ENCODE measurements around the gene HBG1.
"Not testable (repeated sequence)": the region's sequence is repeated elsewhere in the genome, so short reads cannot be mapped to it uniquely, and the experiment has no call there.

The HBG1 gene

DNA sequence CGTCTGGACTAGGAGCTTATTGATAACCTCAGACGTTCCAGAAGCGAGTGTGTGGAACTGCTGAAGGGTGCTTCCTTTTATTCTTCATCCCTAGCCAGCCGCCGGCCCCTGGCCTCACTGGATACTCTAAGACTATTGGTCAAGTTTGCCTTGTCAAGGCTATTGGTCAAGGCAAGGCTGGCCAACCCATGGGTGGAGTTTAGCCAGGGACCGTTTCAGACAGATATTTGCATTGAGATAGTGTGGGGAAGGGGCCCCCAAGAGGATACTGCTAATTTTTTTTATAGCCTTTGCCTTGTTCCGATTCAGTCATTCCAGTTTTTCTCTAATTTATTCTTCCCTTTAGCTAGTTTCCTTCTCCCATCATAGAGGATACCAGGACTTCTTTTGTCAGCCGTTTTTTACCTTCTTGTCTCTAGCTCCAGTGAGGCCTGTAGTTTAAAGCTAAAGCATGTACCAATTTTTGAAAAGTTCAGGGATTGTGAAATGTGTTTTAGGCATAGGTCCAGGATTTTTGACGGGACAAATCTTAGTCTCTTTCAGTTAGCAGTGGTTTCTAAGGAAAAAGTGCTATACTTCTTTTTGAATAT is at the start of gene HBG1:
Gene HBG1 (minus strand): TSS at position 51 of the 590 bp plus-strand sequence. CDS start 53 bp downstream, outside the sequence.
- not testable (repeated sequence) for DNase-seq

DNA sequence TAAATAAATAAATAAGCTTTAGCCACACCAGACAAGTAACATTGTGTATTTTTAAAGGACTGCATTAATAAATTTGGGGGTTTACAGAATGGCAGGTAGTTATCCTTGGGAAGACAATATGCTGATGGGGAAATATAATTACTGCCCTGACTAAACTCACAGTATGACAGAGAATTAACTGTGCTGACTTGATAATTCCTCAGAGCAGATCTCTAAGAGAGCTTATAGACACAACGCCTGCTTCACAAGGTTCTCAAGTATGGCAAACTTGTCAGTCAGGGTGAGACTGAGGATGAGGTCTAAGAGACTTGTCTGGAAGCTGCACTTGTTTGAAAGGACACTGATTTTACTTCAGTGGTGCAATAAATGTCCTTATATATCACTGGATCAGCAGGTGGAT is 48.8 kb upstream of the HBG1 start:
- DNase-seq = no peak

DNA sequence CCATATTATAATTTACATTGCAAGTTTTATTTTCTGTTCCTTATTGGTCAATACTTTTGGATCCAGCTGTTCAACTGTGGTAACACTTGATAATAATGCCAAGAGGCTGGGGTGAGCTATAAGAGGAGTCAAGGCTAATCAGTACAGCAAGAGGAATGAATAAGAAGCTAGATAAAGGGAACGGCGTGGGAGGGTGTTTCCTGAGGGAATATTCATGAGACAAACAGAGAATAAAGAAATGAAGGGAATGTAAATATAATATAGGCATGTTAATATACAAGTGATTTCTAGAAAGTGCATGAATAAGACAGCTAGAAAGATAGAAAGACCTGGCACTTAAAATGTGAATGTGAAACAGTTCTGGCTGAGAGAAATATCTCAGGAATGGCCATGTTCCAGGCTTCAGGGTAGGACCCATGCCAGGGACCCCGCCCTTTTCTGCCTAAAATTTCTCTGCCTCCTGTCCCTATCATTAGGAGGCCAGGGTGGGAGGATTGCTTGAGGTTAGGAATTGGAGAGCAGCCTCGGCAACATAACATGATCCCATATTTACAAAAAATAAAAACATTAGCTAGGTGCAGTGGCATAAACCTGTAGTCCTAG is 48.2 kb upstream of the HBG1 start:
- no peak for DNase-seq

DNA sequence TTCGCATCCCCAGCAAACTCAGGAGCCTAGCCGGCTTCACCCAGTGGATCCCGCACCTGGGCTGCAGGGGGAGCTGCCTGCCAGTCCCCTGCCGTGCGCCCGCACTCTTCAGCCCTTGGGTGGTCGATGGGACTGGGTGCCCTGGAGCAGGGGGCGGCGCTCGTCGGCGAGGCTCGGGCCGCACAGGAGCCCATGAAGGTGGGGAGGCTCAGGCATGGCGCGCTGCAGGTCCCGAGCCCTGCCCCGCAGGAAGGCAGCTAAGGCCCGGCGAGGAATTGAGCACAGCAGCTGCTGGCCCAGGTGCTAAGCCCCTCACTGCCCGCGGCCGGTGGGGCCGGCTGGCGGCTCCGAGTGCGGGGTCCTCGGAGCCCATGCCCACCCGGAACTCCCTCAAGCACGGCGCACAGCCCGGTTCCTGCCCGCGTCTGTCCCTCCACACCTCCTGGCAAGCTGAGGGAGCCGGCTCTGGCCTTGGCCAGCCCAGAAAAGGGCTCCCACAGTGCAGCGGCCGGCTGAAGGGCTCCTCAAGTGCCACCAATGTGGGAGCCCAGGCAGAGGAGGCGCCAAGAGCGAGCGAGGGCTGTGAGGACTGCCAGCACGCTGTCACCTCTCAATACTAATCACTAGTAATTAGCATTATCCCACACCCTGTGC is 44.8 kb upstream of the HBG1 start:
- DNase-seq = not testable (repeated sequence)

DNA sequence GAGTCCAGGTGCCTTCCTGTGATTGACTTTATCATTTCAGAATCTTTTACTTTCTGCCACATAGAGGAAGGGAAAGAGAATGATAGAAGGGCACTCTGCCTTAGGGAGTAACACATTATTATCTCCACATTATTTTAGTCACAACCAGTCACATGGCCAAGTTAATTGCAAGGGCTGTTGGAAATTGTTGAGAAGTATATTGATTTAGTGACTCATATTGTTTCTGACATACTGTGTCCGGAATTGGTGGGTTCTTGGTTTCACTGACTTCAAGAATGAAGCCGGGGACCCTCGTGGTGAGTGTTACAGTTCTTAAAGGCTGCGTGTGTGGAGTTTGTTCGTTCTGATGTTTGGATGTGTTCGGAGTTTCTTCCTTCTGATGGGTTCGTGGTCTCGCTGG is 43.4 kb upstream of the HBG1 start:
- DNase-seq = no peak

DNA sequence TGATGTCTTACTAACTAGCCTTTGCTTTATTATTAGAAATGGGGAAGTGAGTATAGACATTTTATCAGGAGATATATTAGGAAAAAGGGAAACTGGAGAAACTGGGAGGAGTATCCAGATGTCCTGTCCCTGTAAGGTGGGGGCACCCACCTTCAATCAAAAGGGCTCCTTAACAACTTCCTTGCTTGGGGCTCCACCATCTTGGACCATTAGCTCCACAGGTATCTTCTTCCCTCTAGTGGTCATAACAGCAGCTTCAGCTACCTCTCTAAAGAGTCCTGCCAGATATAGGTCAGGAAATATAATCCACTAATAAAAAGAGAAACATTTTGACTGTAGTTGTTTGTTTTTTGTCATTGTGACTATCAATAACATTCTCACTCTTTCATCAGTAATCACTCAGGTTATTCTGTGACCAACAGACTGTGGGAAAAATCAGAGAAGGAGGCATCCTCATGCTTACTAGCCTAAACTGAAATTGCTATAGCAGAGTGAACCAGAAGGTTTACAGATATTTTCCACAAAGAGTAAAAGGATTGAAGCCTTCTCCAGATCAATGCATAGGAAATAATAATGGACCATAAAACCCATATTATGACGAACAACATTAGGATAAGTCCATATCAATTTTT is 41.7 kb upstream of the HBG1 start:
- peak; percentile 15 for DNase-seq

DNA sequence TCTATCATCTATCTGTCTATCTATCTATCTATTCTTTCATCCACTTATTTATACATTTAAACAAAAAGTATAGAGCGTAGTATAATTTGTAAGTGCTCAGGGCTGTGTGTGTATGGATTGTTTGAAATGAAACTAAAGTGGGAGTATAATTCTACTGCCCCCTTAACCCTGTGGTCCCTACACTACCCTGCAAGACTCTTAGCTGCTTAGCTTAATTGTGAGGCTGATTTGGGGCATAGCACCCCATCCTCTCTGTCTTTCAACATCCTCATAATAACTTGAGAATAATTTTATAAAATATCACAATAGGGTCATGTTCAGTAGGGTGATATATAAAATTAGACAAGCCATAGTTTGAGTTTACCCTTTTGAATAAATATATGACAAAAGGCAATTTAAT is 40.4 kb upstream of the HBG1 start:
- DNase-seq = no peak

DNA sequence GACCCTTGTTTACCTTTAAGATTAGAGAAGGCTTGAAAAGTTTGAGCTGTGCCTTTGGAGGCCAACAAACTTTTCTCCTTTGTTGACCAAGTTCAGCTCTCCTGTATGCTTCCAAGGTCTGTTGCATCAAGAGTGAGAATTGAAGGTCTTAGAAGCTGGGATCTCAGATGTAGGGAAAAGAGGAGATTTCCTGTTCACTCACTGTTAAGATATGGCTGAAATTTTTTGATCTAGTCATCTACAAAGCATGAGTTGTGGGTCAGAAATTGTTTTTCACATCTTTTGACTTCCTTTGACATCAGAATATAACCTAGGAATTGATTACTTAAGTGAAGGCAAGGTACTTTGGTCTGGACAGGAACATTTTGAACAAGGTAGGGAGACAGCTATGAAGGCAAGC is 40.0 kb upstream of the HBG1 start:
- peak; percentile 3 for DNase-seq

DNA sequence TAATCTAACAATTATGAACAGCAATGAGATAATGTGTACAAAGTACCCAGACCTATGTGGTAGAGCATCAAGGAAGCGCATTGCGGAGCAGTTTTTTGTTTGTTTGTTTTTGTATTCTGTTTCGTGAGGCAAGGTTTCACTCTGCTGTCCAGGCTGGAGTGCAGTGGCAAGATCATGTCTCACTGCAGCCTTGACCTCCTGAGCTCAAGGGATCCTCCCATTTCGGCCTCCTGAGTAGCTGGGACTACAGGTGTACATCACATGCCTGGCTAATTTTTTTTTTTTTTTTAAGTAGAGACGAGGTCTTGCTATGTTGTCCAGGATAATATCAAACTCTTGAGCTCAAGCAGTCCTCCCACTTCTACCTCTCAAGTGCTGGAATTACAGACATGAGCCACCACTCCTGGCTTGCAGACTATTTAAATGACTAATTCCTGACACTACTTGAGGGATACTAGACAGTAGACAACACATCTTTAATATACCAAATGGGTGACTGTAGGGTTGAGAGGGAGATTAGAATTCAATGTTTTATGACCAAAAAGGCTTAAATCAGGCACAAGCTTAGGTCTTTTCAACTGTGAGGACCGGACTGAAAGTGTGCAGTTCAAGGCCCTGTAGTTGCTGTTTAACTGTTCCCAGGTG is 39.4 kb upstream of the HBG1 start:
- peak; percentile 4 for DNase-seq

DNA sequence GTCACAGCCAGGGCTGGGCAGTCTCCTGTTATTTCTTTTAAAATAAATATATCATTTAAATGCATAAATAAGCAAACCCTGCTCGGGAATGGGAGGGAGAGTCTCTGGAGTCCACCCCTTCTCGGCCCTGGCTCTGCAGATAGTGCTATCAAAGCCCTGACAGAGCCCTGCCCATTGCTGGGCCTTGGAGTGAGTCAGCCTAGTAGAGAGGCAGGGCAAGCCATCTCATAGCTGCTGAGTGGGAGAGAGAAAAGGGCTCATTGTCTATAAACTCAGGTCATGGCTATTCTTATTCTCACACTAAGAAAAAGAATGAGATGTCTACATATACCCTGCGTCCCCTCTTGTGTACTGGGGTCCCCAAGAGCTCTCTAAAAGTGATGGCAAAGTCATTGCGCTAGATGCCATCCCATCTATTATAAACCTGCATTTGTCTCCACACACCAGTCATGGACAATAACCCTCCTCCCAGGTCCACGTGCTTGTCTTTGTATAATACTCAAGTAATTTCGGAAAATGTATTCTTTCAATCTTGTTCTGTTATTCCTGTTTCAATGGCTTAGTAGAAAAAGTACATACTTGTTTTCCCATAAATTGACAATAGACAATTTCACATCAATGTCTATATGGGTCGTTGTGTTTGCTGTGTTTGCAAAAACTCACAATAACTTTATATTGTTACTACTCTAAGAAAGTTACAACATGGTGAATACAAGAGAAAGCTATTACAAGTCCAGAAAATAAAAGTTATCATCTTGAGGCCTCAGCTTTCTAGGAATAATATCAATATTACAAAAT is 38.6 kb upstream of the HBG1 start:
- DNase-seq = no peak

DNA sequence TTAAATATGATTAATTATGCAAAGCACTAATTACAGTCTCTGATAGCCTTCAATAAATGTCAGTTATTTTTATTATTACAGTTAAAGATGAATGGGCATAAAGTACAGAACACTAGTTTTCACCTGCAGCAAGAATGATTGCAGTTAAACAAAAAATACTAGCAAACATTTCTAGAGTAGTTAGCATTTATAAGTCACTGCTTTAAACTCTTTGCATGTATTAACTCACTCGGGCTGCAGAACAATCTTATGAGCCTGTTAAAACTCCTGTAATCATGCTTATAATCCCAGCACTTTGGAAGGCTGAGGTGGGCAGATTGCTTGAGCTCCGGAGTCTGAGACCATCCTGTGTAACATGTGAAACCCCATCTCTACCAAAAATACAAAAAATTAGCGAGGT is 37.2 kb upstream of the HBG1 start:
- no peak for DNase-seq

DNA sequence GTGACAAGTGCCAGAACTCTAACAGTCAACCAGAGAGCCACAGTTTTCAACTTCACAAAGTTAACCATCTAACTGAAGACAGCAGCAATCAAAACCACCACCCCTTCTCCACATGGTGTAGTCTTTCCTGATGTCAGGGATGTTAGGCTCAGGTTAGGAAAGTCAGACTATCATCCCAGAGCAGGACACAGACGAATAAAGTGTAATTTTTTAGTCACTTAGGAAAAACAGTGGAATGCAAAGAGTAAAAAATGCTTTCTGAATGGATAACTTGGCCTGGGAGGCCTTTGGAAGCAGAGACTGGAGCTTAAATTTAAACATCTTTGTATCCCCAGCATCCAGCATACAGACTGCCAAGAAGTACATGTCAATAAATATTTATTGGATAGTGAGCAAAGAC is 36.7 kb upstream of the HBG1 start:
- no peak for DNase-seq

DNA sequence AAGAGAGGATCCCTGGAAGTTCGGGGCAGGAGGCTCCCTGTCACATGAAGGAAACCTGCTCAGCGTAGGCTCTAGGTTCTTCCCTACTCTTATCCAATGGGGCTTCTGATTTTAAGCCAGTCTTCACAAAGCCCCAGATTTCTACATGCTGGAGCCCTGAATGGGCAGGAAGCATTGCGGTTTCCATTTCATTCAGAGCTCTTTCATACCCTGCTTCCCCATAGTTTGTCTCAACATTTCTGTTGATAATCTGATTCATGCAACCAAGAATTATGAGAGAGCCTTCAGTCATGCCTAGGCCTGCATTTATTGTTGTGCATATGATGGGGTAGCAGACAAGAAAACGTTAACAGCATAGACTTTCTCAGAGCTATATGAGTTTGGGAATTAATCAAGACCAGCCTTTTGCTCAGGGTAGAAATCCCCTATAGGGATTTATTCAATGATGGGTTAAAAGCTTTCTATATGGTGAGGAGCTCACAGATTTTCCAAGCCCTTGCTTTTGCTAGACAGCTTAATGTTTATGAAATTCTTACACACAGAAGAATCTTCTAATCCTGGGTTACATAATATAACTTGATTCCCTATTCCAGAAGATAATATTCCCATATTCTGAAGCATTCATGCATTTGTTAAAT is 36.2 kb upstream of the HBG1 start:
- no peak for DNase-seq

DNA sequence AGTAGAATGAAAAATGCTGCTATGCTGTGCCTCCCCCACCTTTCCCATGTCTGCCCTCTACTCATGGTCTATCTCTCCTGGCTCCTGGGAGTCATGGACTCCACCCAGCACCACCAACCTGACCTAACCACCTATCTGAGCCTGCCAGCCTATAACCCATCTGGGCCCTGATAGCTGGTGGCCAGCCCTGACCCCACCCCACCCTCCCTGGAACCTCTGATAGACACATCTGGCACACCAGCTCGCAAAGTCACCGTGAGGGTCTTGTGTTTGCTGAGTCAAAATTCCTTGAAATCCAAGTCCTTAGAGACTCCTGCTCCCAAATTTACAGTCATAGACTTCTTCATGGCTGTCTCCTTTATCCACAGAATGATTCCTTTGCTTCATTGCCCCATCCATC is 35.0 kb upstream of the HBG1 start:
- DNase-seq = no peak

DNA sequence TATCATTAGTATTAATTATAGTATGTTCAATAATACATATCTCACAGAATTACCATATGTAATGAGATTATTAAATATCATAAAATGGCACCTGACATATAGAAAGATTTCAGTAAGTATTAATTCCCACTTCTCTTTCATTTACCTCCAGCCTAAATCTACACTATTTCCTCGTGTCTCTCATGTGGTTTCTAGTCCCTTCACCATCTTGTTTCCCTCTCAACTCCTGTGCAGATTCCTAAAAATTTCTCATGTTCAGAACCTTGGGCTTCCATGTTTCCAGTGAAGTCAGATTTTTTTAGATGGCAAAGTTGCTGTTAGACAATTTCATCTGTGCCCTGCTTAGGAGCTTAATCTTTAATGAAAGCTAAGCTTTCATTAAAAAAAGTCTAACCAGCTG is 34.2 kb upstream of the HBG1 start:
- DNase-seq = no peak

DNA sequence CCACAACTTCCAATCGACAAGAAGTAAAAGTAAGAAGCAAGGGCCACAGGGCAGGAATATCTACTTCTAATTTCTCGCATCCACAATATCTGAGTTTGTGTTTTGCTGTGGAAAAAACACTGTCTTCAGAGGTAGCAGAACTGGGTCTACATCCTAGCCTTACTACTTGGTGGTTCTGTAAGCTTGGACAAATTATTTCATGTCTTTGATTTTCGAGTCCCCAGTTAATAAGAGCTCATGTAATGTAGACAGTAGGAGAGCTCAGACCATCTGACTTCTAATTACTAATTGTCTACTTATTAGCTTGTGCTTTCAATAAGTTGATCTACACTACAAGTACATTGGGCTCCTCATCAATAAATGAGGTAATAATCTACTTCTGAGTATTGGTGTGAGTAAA is 33.4 kb upstream of the HBG1 start:
- DNase-seq = no peak

DNA sequence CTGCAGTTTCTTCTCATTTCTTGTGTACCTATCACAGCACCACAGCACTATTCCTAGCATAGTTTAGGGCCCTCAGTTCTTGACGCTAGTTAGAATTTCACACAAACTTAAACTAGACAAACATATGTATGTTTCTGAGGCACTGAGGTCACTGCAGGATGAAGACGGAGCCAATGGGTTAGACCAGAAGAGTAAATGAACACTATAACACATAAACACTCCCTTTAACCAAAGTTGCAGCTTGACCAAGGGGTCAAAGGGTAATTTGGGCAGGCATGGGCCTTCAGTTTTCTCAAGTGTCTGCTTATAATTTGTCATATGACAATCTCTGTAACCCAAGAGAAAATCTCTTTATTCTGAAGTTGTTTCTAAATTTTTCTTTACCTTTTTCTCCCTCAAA is 33.0 kb upstream of the HBG1 start:
- DNase-seq = no peak

DNA sequence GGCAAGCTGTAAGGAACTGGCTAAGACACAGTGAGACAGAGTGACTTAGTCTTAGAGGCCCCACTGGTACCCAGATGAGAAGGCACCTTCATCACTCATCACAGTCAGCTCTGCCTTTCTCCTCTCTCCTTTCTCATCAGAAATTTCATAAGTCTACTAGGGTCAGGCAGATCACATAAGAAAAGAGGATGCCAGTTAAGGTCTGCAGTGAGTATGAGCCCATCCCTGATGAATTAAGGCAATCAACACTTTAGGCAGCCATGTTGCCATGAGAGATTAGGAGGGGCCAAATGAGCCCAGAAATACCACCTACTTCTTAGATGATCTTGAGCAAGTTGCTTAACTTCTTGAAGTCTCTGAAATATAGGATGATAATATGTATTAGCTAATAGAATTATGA is 31.9 kb upstream of the HBG1 start:
- no peak for DNase-seq

DNA sequence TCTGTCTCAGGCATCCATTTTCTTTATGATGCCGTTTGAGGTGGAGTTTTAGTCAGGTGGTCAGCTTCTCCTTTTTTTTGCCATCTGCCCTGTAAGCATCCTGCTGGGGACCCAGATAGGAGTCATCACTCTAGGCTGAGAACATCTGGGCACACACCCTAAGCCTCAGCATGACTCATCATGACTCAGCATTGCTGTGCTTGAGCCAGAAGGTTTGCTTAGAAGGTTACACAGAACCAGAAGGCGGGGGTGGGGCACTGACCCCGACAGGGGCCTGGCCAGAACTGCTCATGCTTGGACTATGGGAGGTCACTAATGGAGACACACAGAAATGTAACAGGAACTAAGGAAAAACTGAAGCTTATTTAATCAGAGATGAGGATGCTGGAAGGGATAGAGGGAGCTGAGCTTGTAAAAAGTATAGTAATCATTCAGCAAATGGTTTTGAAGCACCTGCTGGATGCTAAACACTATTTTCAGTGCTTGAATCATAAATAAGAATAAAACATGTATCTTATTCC is 31.0 kb upstream of the HBG1 start:
- peak; percentile 94 for DNase-seq

DNA sequence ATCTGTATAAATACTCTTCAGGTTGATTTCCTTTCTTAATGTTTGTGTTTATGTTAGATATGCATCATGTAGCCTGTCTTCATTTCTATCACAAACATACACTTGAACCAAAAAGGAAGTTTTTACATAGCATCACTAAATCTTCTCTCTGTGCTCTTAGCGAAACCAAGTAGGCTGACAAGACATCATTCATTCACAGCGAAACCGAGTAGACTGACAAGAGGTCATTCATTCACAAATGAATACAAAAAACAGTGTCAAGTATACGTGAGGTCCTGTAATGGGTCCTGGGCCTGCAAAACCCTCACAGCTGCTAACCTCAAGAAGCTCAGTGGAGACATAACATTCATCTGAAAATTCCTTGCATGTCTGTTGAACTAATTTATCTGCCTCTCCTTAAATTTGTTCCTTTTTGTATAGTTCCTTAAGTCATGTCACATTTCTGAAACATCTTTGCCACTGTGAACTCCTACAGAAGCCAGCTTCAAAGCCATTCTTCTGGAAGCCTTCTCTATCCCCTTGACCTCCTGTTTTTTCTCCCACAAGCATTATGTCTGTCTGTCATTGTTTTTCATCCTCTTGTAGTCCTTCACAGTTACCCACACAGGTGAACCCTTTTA is 29.9 kb upstream of the HBG1 start:
- DNase-seq = no peak

DNA sequence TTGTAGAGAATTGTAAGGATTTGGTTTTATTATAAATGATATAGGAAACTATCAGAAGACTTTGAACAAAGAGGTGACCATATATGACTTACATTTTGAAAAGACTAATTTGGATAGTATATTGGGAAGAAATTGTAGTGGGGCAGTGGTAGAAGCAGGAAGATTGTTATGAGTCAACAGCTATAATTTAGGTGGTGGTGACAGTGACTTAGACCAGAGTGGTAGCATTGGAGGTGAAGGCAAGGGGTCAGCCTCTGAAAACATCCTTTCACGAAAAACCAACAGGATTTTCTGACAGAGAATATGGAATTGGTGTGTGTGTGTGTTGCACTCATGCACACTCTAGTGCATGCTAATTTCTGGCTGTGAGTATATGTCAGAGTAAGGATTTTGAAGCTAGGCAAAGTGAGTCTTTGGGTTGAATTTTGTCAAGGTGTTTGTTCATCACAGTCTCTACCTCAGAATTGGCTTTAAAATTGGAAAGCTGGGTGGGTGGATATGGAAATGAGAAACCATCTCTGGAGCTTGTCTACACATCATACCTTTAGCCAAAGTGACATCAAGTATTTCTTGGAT is 28.2 kb upstream of the HBG1 start:
- DNase-seq = peak; percentile 9

Measured in fibroblast of skin of right quadriceps (primary cell).